Loucy (cell line): ENCODE measurements around the gene TAF1B.

Source experiments
- CTCF ChIP-seq: fragments of 200-600 bp; sonication (generic); conservative IDR thresholded peaks from 2 replicates; pipeline ENCODE4 v1.5.1; 2014; ENCODE audit warnings: mild to moderate bottlenecking, antibody characterized with exemption, low read length
- EZH2phosphoT487 ChIP-seq: fragments of 200-600 bp; IDR thresholded peaks from 2 replicates; pipeline ENCODE4 v1.6.1; 2018; ENCODE audit warnings: antibody characterized with exemption, mild to moderate bottlenecking, moderate library complexity, borderline replicate concordance

GRCh38 chr2:9858730-9859068 is 15.4 kb downstream of the TAF1B start:
- TF ChIP-seq CTCF (no peak), EZH2phosphoT487 (no peak)
